GM12878 (cell line): ENCODE measurements around the gene ANXA4. TPM values are rescaled to one million over a fixed set of nuclear protein-coding genes. Genes with fewer than 3 reads are reported as not detected.
"Not testable (repeated sequence)": the region's sequence is repeated elsewhere in the genome, so short reads cannot be mapped to it uniquely, and the experiment has no call there.

Experiments used
- ATAC-seq: fragments of 200-7000 bp; cut with Tn5 transposase; 3 replicates; pipeline ENCODE4 v1.9.1; 2020; ENCODE audit warnings: mild to moderate bottlenecking, moderate library complexity
- BruUV-seq: library from RNA; stranded (reverse); fragments of 400-500 nt; replicated peaks from 2 replicates; lab custom pipeline; 2021; lab: Mats Ljungman, UMichigan
- CTCF ChIA-PET: fragments of 300-600 bp; sonication (Branson Sonifier 250); formaldehyde crosslinking; extraction: SDS; loops from one replicate; lab custom pipeline; 2021; ENCODE audit warnings: inconsistent platforms; lab: Yijun Ruan, JAX
- POLR2A ChIA-PET: fragments of 350-600 bp; formaldehyde crosslinking; extraction: SDS; loops from one replicate; lab custom pipeline; 2021; ENCODE audit warnings: inconsistent platforms; lab: Charles Lee
- RAD21 ChIA-PET: fragments of 300-600 bp; sonication (Branson Sonifier 250); formaldehyde crosslinking; loops from one replicate; lab custom pipeline; 2023; ENCODE audit warnings: antibody characterized with exemption; ENCODE audit not compliant: unreplicated experiment; lab: Charles Lee
- SMC1A ChIA-PET: fragments of 300-600 bp; sonication (Branson Sonifier 250); formaldehyde crosslinking; loops from one replicate; lab custom pipeline; 2023; ENCODE audit not compliant: unreplicated experiment, uncharacterized antibody; lab: Charles Lee
- DNase-seq: peaks from one replicate; pipeline ENCODE4 v3.0.0-alpha.2; 2011; ENCODE audit warnings: low read depth, low spot score
- FAIRE-seq: peaks from 3 replicates; lab custom pipeline; 2011; peaks lifted over from hg19 to GRCh38; lab: Jason Lieb, UNC
- H2AFZ ChIP-seq: 2 replicates; pipeline ENCODE4 v1.6.0; 2011; ENCODE audit warnings: low read depth, low read length, control low read depth; ENCODE audit not compliant: control insufficient read depth
- H3K27ac ChIP-seq: 2 replicates; pipeline ENCODE4 v1.5.1; 2011; ENCODE audit warnings: control low read depth; ENCODE audit not compliant: control insufficient read depth, insufficient read depth
- H3K27me3 ChIP-seq, 2 experiments: replicated peaks in 1 of 2; 2 replicates each; pipeline versions ENCODE4 v1.6.0 to v1.6.1; 2011; ENCODE audit warnings: low read length in 1 of 2; ENCODE audit not compliant: control insufficient read depth in 2 of 2, insufficient read depth in 2 of 2
- H3K36me3 ChIP-seq, 2 experiments: 2 replicates each; pipeline ENCODE4 v1.5.1; 2011; ENCODE audit warnings: low read length in 1 of 2; ENCODE audit not compliant: control insufficient read depth in 2 of 2, insufficient read depth in 2 of 2
- H3K4me1 ChIP-seq: 2 replicates; pipeline ENCODE4 v1.6.1; 2011; ENCODE audit warnings: mild to moderate bottlenecking, low read length, moderate library complexity, mixed read lengths; ENCODE audit not compliant: control insufficient read depth, insufficient read depth
- H3K4me2 ChIP-seq: 2 replicates; pipeline ENCODE4 v1.6.0; 2011; ENCODE audit warnings: control low read depth; ENCODE audit not compliant: control insufficient read depth, insufficient read depth
- H3K4me3 ChIP-seq: fragments of 200-600 bp; sonication (generic); 2 replicates; pipeline ENCODE4 v1.5.1; 2016
- H3K79me2 ChIP-seq: 2 replicates; pipeline ENCODE4 v1.6.0; 2011; ENCODE audit warnings: low read length; ENCODE audit not compliant: control insufficient read depth, insufficient read depth
- H3K9ac ChIP-seq: 2 replicates; pipeline ENCODE4 v1.8.0; 2011; ENCODE audit warnings: low read length, control low read depth, mixed read lengths; ENCODE audit not compliant: control insufficient read depth, insufficient read depth
- H3K9me3 ChIP-seq: replicated peaks from 3 replicates; pipeline ENCODE4 v1.5.1; 2011; ENCODE audit warnings: mild to moderate bottlenecking, low read length; ENCODE audit not compliant: control insufficient read depth, insufficient read depth
- H4K20me1 ChIP-seq: 2 replicates; pipeline ENCODE4 v1.6.0; 2011; ENCODE audit not compliant: control insufficient read depth, insufficient read depth
- MLLT1 ChIP-seq: fragments of 450-650 bp; IDR thresholded peaks from 2 replicates; pipeline ENCODE4 v1.6.1; 2016; ENCODE audit warnings: mild to moderate bottlenecking
- PKNOX1 ChIP-seq: fragments of 450-650 bp; IDR thresholded peaks from 2 replicates; pipeline ENCODE4 v1.6.1; 2016; ENCODE audit warnings: mild to moderate bottlenecking
- ZBTB40 ChIP-seq: fragments of 450-650 bp; IDR thresholded peaks from 2 replicates; pipeline ENCODE4 v1.6.1; 2016; ENCODE audit warnings: mild to moderate bottlenecking, moderate library complexity, borderline replicate concordance
- WGBS: methylation state at CpG from one replicate; pipeline ENCODE4 v1.1.6; 2016; ENCODE audit warnings: low lambda C conversion rate; ENCODE audit not compliant: insufficient replicate concordance, insufficient coverage; ENCODE audit errors: missing lambda C conversion rate; 5-methylcytosine and 5-hydroxymethylcytosine counted together
- in situ Hi-C: fragments of 300-500 bp; cut with MboI; formaldehyde crosslinking; loops from 9 replicates; pipeline ENCODE4 v1.14.3; 2018; ENCODE audit warnings: mixed read lengths
- intact Hi-C: fragments of 100-400 bp; cut with micrococcal nuclease; formaldehyde crosslinking; loops from one replicate; pipeline ENCODE4 v1.14.2; 2022; ENCODE audit not compliant: unreplicated experiment
- polyA plus RNA-seq, 11 experiments: library from polyadenylated mRNA; depleted of rRNA in 4 of 11; unstranded in 6 of 11; stranded (reverse) in 5 of 11; fragments of >200 nt; fragmentation: Nextera tagmentation in 4 of 11; fragmentation: Illumina TruSeq in 1 of 11; extraction: Ambion mirVana in 4 of 11; extraction: Trizol in 1 of 11; gene quantifications; 1 replicate in 1 of 11; 2 replicates in 10 of 11; pipeline versions ENCODE4 v1.2.1 to v1.2.3, GENCODE V29; 2011 to 2016; ENCODE audit warnings: inconsistent platforms in 2 of 11, missing spikeins in 2 of 11, low read depth in 1 of 11
- total RNA-seq, 4 experiments: library from RNA; depleted of rRNA in 3 of 4; stranded (reverse); fragments of >200 nt in 3 of 4; fragmentation: Illumina TruSeq in 1 of 4; extraction: Trizol in 1 of 4; gene quantifications; 2 replicates each; pipeline versions ENCODE4 v1.2.1 to v1.2.3, GENCODE V29; 2013 to 2021

ANXA4 gene
- total and polyA plus RNA-seq, 10 of the 15 experiments (the other 5 are each of a cell fraction or from before 2014, with no cell fraction given) = 16.3 to 97.2 (median 71.0) TPM

- H3K9me3 ChIP-seq, H3K27me3 ChIP-seq, H4K20me1 ChIP-seq, H3K36me3 ChIP-seq, ATAC-seq, DNase-seq, H3K4me1 ChIP-seq: not testable (repeated sequence)
- ChIA-PET CTCF (interaction anchor here (1.6 kb wide), 1 partner anchor 106 kb away, joined by 8 read pairs; no protein-coding TSS in a partner anchor), SMC1A (interaction anchor here (0.6 to 1.6 kb wide), 4 partner anchors 11 to 360 kb away, joined by 3 to 5 read pairs (median 4); partner anchors contain the start of gene C2orf42)
- peak overlapping the region; percentile 87 for H3K4me3 ChIP-seq
- intact Hi-C loops = loop anchor here (5.0 kb wide), 1 partner anchor 109 kb away; no protein-coding TSS in a partner anchor
- H3K4me2 ChIP-seq = peak overlapping the region; percentile 77
- WGBS = 74% methylated on average over 13 of the region's 13 CpGs
- H3K9ac ChIP-seq = peak overlapping the region; percentile 42
- peaks cover 58% of the 10 kb centered on the region for H3K79me2 ChIP-seq
- TF ChIP-seq ZBTB40 = peak; percentile 48; the same call in 1 of the 2 replicates
- TF ChIP-seq MLLT1 = peak; percentile 98
- peak; percentile 50; the same call in 1 of the 2 replicates for TF ChIP-seq PKNOX1
- TF ChIP-seq, all 136 proteins: peak for 3; not testable (repeated sequence) for 133
- RAD21 ChIA-PET = interaction anchor here (1.3 to 1.4 kb wide), 2 partner anchors 64 to 106 kb away, joined by 3 to 11 read pairs; no protein-coding TSS in a partner anchor
- BruUV-seq, H2AFZ ChIP-seq, in situ Hi-C loops, FAIRE-seq, H3K27ac ChIP-seq: not testable (repeated sequence)
- POLR2A ChIA-PET = interaction anchor here (0.5 to 1.0 kb wide), 3 partner anchors 26 to 98 kb away, joined by 3 to 4 read pairs (median 4); no protein-coding TSS in a partner anchor
Observed at GRCh38 chr2:69830906-69831241, 88.9 kb downstream of the ANXA4 start.
